Subcutaneous abdominal adipose tissue (tissue), 5 donors: ENCODE data around the gene UMAD1.

Source experiments
- H3K27ac ChIP-seq: one replicate; pipeline ENCODE4 v1.7.0; 2013; ENCODE audit warnings: low read depth, mild to moderate bottlenecking, inconsistent platforms, low read length, moderate library complexity
- H3K27me3 ChIP-seq, 5 donors: one replicate each; pipeline ENCODE4 v1.7.0; 2013; ENCODE audit warnings: low read length in 5 of 5, inconsistent platforms in 1 of 5; ENCODE audit not compliant: control insufficient read depth in 5 of 5, insufficient read depth in 4 of 5
- H3K36me3 ChIP-seq, 5 donors: one replicate each; pipeline ENCODE4 v1.7.0; 2013; ENCODE audit warnings: low read length in 5 of 5; ENCODE audit not compliant: control insufficient read depth in 5 of 5, insufficient read depth in 5 of 5
- H3K4me1 ChIP-seq, 5 donors: one replicate each; pipeline ENCODE4 v1.7.0; 2013; ENCODE audit warnings: low read length in 5 of 5, mild to moderate bottlenecking in 3 of 5, moderate library complexity in 1 of 5; ENCODE audit not compliant: control insufficient read depth in 5 of 5, insufficient read depth in 5 of 5
- H3K4me3 ChIP-seq, 5 donors: one replicate each; pipeline ENCODE4 v1.7.0; 2013; ENCODE audit warnings: low read length in 5 of 5, low read depth in 1 of 5
- H3K9ac ChIP-seq, 5 donors: one replicate each; pipeline ENCODE4 v1.7.0; 2013; ENCODE audit warnings: low read length in 5 of 5, mild to moderate bottlenecking in 4 of 5, moderate library complexity in 3 of 5
- H3K9me3 ChIP-seq, 5 donors: one replicate each; pipeline ENCODE4 v1.7.0; 2013; ENCODE audit warnings: low read length in 5 of 5; ENCODE audit not compliant: control insufficient read depth in 5 of 5
- donor health status: healthy.
- donor health status: healthy.
- donor health status: healthy.
- donor health status: healthy.
- donor health status: healthy.

Gene UMAD1

GRCh38 chr7:7686811-7687508 is 46.4 kb downstream of the UMAD1 start:
- Histone ChIP-seq H3K27ac (peak overlapping the region; percentile 5), H3K4me1 (peaks cover 0 to 36% (median 24%) of the 10 kb centered on the region in 5 donors), H3K27me3 (no peaks in the 10 kb centered on the region), H3K36me3 (no peaks in the 10 kb centered on the region), H3K9me3 (no peaks in the 10 kb centered on the region), H3K9ac (no peak overlapping the region), H3K4me3 (no peak overlapping the region)

GRCh38 chr7:7687800-7688199 is 47.2 kb downstream of the UMAD1 start:
- peak overlapping the region in 2 of 5 donors; percentile 47 to 54 for H3K4me3 ChIP-seq
- no peaks in the 10 kb centered on the region for H3K9me3 ChIP-seq
- peak overlapping the region; percentile 8 for H3K27ac ChIP-seq
- H3K27me3 ChIP-seq, result no peaks in the 10 kb centered on the region
- peak overlapping the region in 1 of 5 donors; percentile 62 for H3K9ac ChIP-seq
- no peaks in the 10 kb centered on the region for H3K36me3 ChIP-seq
- H3K4me1 ChIP-seq, result peaks cover 0 to 28% (median 15%) of the 10 kb centered on the region in 5 donors

- Histone ChIP-seq H3K27me3 (no peaks in the 10 kb centered on the region), H3K4me1 (peaks cover 0 to 23% (median 10%) of the 10 kb centered on the region in 5 donors), H3K27ac (peak overlapping the region; percentile 8), H3K9ac (peak overlapping the region in 3 of 5 donors; percentile 62 to 78 (median 62)), H3K36me3 (no peaks in the 10 kb centered on the region), H3K4me3 (peak overlapping the region; percentile 3 to 54 (median 45)), H3K9me3 (no peaks in the 10 kb centered on the region)
Observed at GRCh38 chr7:7688310-7688709, 47.8 kb downstream of the UMAD1 start.

GRCh38 chr7:7688956-7689355 is 48.4 kb downstream of the UMAD1 start:
- Histone ChIP-seq H3K27me3 (no peaks in the 10 kb centered on the region), H3K9me3 (no peaks in the 10 kb centered on the region), H3K4me3 (peak overlapping the region; percentile 3 to 44 (median 38)), H3K36me3 (no peaks in the 10 kb centered on the region), H3K27ac (no peak overlapping the region), H3K9ac (peak overlapping the region in 1 of 5 donors; percentile 78), H3K4me1 (peaks cover 0 to 22% (median 8%) of the 10 kb centered on the region in 5 donors)

- no peak overlapping the region for H3K9ac ChIP-seq
- H3K4me3 ChIP-seq, result no peak overlapping the region
- H3K9me3 ChIP-seq, result no peaks in the 10 kb centered on the region
- no peaks in the 10 kb centered on the region for H3K27me3 ChIP-seq
- H3K36me3 ChIP-seq, result no peaks in the 10 kb centered on the region
- H3K4me1 ChIP-seq, result peaks cover 0 to 27% (median 15%) of the 10 kb centered on the region in 5 donors
- no peak overlapping the region for H3K27ac ChIP-seq
Observed at GRCh38 chr7:7693881-7694280, 53.3 kb downstream of the UMAD1 start.

- no peaks in the 10 kb centered on the region for H3K27me3 ChIP-seq
- no peak overlapping the region for H3K27ac ChIP-seq
- H3K36me3 ChIP-seq, result no peaks in the 10 kb centered on the region
- H3K4me1 ChIP-seq, result peaks cover 0 to 24% (median 13%) of the 10 kb centered on the region in 5 donors
- H3K9me3 ChIP-seq, result no peaks in the 10 kb centered on the region
- no peak overlapping the region for H3K4me3 ChIP-seq
- no peak overlapping the region for H3K9ac ChIP-seq
Observed at GRCh38 chr7:7694542-7694941, 54.0 kb downstream of the UMAD1 start.

GRCh38 chr7:7695111-7695817 is 54.7 kb downstream of the UMAD1 start:
- H3K9me3 ChIP-seq, result no peaks in the 10 kb centered on the region
- peak overlapping the region in 1 of 5 donors; percentile 20 for H3K9ac ChIP-seq
- H3K36me3 ChIP-seq, result no peaks in the 10 kb centered on the region
- H3K4me1 ChIP-seq, result peaks cover 0 to 29% (median 13%) of the 10 kb centered on the region in 5 donors
- H3K27me3 ChIP-seq, result no peaks in the 10 kb centered on the region
- peak overlapping the region in 1 of 5 donors; percentile 7 for H3K4me3 ChIP-seq
- H3K27ac ChIP-seq, result no peak overlapping the region

GRCh38 chr7:7696458-7697119 is 56.0 kb downstream of the UMAD1 start:
- H3K27me3 ChIP-seq, result no peaks in the 10 kb centered on the region
- H3K36me3 ChIP-seq, result no peaks in the 10 kb centered on the region
- H3K27ac ChIP-seq, result no peak overlapping the region
- H3K4me1 ChIP-seq, result peaks cover 0 to 29% (median 13%) of the 10 kb centered on the region in 5 donors
- H3K9ac ChIP-seq, result no peak overlapping the region
- H3K4me3 ChIP-seq, result no peak overlapping the region
- no peaks in the 10 kb centered on the region for H3K9me3 ChIP-seq

- Histone ChIP-seq H3K4me1 (peaks cover 0 to 41% (median 17%) of the 10 kb centered on the region in 5 donors), H3K27me3 (no peaks in the 10 kb centered on the region), H3K36me3 (no peaks in the 10 kb centered on the region), H3K9ac (no peak overlapping the region), H3K9me3 (no peaks in the 10 kb centered on the region), H3K4me3 (no peak overlapping the region), H3K27ac (no peak overlapping the region)
Observed at GRCh38 chr7:7698930-7699329, 58.4 kb downstream of the UMAD1 start.

- Histone ChIP-seq H3K4me3 (no peak overlapping the region), H3K4me1 (peaks cover 0 to 41% (median 17%) of the 10 kb centered on the region in 5 donors), H3K36me3 (no peaks in the 10 kb centered on the region), H3K9me3 (no peaks in the 10 kb centered on the region), H3K27me3 (no peaks in the 10 kb centered on the region), H3K9ac (no peak overlapping the region), H3K27ac (peak overlapping the region; percentile 24)
Observed at GRCh38 chr7:7699380-7699779, 58.8 kb downstream of the UMAD1 start.
